WTC11 (cell line): ENCODE data around the gene POLE3. TPM values are rescaled to one million over a fixed set of nuclear protein-coding genes. Genes with fewer than 3 reads are reported as not detected.

ENCODE experiments used
- ATAC-seq: fragments of 200-7000 bp; cut with Tn5 transposase; 2 replicates; pipeline ENCODE4 v1.10.0; 2021; ENCODE audit warnings: mild to moderate bottlenecking, moderate library complexity
- CTCF ChIA-PET: fragments of 300-600 bp; sonication (Branson Sonifier 250); formaldehyde crosslinking; loops from one replicate; lab custom pipeline; 2021; ENCODE audit warnings: antibody characterized with exemption; lab: Charles Lee
- POLR2A ChIA-PET: fragments of 350-600 bp; sonication (Branson Sonifier 250); formaldehyde crosslinking; loops from one replicate; lab custom pipeline; 2021; ENCODE audit warnings: antibody characterized with exemption; lab: Charles Lee
- DNase-seq: peaks from one replicate; pipeline ENCODE4 v3.0.0; 2021; ENCODE audit warnings: low spot score
- H3K27ac Mint-ChIP-seq: 2 replicates; pipeline ENCODE4 v1.8.0; 2021; ENCODE audit warnings: mixed read lengths
- H3K27me3 Mint-ChIP-seq: 2 replicates; pipeline ENCODE4 v1.8.0; 2021; ENCODE audit warnings: low read depth, mild to moderate bottlenecking, moderate library complexity, mixed read lengths
- H3K36me3 Mint-ChIP-seq: 2 replicates; pipeline ENCODE4 v1.8.0; 2021; ENCODE audit warnings: mixed read lengths
- H3K4me1 Mint-ChIP-seq: 2 replicates; pipeline ENCODE4 v1.8.0; 2022; ENCODE audit warnings: mixed read lengths
- H3K4me3 Mint-ChIP-seq: 2 replicates; pipeline ENCODE4 v1.8.0; 2021; ENCODE audit warnings: mild to moderate bottlenecking, moderate library complexity, mixed read lengths
- H3K9me3 Mint-ChIP-seq: 2 replicates; pipeline ENCODE4 v1.8.0; 2021; ENCODE audit warnings: mixed read lengths
- GABPB1 ChIP-seq: sonication (generic); formaldehyde crosslinking; IDR thresholded peaks from 2 replicates; pipeline ENCODE4 v1.8.1; 2023; ENCODE audit warnings: mild to moderate bottlenecking, missing genetic modification reagents
- NR1H2 ChIP-seq: sonication (generic); formaldehyde crosslinking; IDR thresholded peaks from 2 replicates; pipeline ENCODE4 v1.9.0; 2021; ENCODE audit warnings: mild to moderate bottlenecking, moderate library complexity, missing genetic modification reagents
- SP1 ChIP-seq: sonication (generic); formaldehyde crosslinking; conservative IDR thresholded peaks from 2 replicates; pipeline ENCODE4 v1.8.1; 2022; ENCODE audit warnings: missing genetic modification reagents
- TP53 ChIP-seq: sonication (generic); formaldehyde crosslinking; IDR thresholded peaks from 2 replicates; pipeline ENCODE4 v1.8.1; 2023; ENCODE audit warnings: mild to moderate bottlenecking, missing genetic modification reagents
- ZNF138 ChIP-seq: sonication (generic); formaldehyde crosslinking; conservative IDR thresholded peaks from 2 replicates; pipeline ENCODE4 v1.8.1; 2022; ENCODE audit warnings: mild to moderate bottlenecking, moderate library complexity, missing genetic modification reagents
- ZNF416 ChIP-seq: fragments of 250-450 bp; sonication (Bioruptor Pico); IDR thresholded peaks from 2 replicates; pipeline ENCODE4 v1.9.0; 2021; ENCODE audit warnings: mild to moderate bottlenecking, inconsistent platforms
- total RNA-seq: library from RNA; stranded (reverse); gene quantifications from 3 replicates; pipeline ENCODE4 v1.2.3, GENCODE V29; 2021
- TF ChIP-seq, protein P1 (sequence below): fragments of 250-450 bp; sonication (Bioruptor Pico); IDR thresholded peaks from 2 replicates; pipeline ENCODE4 v1.9.0; 2021; ENCODE audit warnings: mild to moderate bottlenecking, borderline replicate concordance
- TF ChIP-seq, protein P2 (sequence below): sonication (generic); formaldehyde crosslinking; IDR thresholded peaks from 2 replicates; pipeline ENCODE4 v1.8.1; 2023; ENCODE audit warnings: mild to moderate bottlenecking, missing genetic modification reagents, moderate library complexity
- TF ChIP-seq, protein P3 (sequence below): sonication (generic); formaldehyde crosslinking; IDR thresholded peaks from 2 replicates; pipeline ENCODE4 v1.8.1; 2022; ENCODE audit warnings: low read depth, mild to moderate bottlenecking, moderate library complexity, missing genetic modification reagents, borderline replicate concordance
- TF ChIP-seq, protein P4 (sequence below): fragments of 250-450 bp; sonication (Bioruptor Pico); IDR thresholded peaks from 2 replicates; pipeline ENCODE4 v1.9.0; 2021; ENCODE audit warnings: mild to moderate bottlenecking
- TF ChIP-seq, protein P5 (sequence below): sonication (generic); formaldehyde crosslinking; IDR thresholded peaks from 2 replicates; pipeline ENCODE4 v1.8.0; 2022; ENCODE audit warnings: mild to moderate bottlenecking, missing genetic modification reagents

POLE3 gene
- total RNA-seq, 1 experiment from 2014 or later: 43.6 TPM

DNA sequence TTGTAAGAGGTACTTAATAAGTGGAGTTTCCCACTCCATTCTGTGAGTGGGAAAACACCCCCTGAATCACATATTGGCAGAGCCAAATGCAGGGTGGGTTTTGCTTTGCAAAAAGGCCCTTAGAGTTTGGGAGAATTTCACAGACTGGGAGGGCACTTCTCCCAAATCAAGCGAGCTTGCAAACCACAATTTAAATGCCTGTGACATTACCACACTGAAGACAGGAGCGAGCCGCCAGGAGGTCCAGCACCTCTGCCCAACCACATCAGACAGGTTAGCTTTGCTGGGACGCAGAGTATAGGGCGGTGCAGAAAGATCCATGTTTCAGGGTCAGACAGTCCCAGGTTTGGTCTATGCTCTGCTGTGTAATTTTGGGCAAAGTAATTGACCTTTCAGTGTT is 11.7 kb downstream of the POLE3 start (continued):
- TF ChIP-seq, protein P1, sequence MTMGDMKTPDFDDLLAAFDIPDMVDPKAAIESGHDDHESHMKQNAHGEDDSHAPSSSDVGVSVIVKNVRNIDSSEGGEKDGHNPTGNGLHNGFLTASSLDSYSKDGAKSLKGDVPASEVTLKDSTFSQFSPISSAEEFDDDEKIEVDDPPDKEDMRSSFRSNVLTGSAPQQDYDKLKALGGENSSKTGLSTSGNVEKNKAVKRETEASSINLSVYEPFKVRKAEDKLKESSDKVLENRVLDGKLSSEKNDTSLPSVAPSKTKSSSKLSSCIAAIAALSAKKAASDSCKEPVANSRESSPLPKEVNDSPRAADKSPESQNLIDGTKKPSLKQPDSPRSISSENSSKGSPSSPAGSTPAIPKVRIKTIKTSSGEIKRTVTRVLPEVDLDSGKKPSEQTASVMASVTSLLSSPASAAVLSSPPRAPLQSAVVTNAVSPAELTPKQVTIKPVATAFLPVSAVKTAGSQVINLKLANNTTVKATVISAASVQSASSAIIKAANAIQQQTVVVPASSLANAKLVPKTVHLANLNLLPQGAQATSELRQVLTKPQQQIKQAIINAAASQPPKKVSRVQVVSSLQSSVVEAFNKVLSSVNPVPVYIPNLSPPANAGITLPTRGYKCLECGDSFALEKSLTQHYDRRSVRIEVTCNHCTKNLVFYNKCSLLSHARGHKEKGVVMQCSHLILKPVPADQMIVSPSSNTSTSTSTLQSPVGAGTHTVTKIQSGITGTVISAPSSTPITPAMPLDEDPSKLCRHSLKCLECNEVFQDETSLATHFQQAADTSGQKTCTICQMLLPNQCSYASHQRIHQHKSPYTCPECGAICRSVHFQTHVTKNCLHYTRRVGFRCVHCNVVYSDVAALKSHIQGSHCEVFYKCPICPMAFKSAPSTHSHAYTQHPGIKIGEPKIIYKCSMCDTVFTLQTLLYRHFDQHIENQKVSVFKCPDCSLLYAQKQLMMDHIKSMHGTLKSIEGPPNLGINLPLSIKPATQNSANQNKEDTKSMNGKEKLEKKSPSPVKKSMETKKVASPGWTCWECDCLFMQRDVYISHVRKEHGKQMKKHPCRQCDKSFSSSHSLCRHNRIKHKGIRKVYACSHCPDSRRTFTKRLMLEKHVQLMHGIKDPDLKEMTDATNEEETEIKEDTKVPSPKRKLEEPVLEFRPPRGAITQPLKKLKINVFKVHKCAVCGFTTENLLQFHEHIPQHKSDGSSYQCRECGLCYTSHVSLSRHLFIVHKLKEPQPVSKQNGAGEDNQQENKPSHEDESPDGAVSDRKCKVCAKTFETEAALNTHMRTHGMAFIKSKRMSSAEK (CRISPR knock-in tag): no peak
- TF ChIP-seq SP1: no peak
- TF ChIP-seq ZNF138 (CRISPR knock-in tag): no peak
- TF ChIP-seq, all 79 proteins: peak for 0

DNA sequence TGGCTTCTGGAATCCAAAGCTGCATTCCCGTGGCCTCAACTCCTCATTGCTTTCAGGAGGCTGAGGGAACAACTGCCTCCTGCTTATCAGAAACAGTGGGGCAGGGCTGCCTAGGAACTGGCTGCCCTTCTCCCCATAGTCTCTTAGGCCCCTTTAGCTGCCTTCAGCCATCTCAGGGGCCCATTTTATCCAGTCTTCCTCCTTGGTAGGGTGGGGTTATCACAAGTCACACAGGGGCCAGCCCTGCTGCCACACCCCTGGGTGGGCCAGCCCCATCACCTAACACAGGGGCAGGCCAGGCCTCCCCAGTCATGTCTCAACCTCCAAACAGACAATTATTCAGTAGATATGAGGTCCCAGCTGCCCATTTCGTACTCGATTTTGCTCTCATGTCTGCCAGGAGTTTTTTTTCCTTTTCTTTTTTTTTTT is 13.3 kb downstream of the POLE3 start:
- no peaks in the 10 kb centered on the region for H3K27me3 Mint-ChIP-seq
- no peaks in the 10 kb centered on the region for H3K36me3 Mint-ChIP-seq
- no peak overlapping the region for H3K4me3 Mint-ChIP-seq
- POLR2A ChIA-PET: no interaction called here
- H3K9me3 Mint-ChIP-seq: no peaks in the 10 kb centered on the region
- no peak for ATAC-seq
- CTCF ChIA-PET: interaction anchor here (1.0 to 1.3 kb wide), 2 partner anchors 42 to 261 kb away, joined by 3 read pairs; no protein-coding TSS in a partner anchor
- peaks cover 14% of the 10 kb centered on the region for H3K4me1 Mint-ChIP-seq
- no peak for DNase-seq
- TF ChIP-seq NR1H2 (CRISPR knock-in tag) (no peak), TP53 (no peak)
- TF ChIP-seq, protein P2, sequence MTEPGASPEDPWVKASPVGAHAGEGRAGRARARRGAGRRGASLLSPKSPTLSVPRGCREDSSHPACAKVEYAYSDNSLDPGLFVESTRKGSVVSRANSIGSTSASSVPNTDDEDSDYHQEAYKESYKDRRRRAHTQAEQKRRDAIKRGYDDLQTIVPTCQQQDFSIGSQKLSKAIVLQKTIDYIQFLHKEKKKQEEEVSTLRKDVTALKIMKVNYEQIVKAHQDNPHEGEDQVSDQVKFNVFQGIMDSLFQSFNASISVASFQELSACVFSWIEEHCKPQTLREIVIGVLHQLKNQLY (CRISPR knock-in tag): no peak
- TF ChIP-seq, protein P3, sequence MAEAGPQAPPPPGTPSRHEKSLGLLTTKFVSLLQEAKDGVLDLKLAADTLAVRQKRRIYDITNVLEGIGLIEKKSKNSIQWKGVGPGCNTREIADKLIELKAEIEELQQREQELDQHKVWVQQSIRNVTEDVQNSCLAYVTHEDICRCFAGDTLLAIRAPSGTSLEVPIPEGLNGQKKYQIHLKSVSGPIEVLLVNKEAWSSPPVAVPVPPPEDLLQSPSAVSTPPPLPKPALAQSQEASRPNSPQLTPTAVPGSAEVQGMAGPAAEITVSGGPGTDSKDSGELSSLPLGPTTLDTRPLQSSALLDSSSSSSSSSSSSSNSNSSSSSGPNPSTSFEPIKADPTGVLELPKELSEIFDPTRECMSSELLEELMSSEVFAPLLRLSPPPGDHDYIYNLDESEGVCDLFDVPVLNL (CRISPR knock-in tag): no peak
- TF ChIP-seq, protein P4, sequence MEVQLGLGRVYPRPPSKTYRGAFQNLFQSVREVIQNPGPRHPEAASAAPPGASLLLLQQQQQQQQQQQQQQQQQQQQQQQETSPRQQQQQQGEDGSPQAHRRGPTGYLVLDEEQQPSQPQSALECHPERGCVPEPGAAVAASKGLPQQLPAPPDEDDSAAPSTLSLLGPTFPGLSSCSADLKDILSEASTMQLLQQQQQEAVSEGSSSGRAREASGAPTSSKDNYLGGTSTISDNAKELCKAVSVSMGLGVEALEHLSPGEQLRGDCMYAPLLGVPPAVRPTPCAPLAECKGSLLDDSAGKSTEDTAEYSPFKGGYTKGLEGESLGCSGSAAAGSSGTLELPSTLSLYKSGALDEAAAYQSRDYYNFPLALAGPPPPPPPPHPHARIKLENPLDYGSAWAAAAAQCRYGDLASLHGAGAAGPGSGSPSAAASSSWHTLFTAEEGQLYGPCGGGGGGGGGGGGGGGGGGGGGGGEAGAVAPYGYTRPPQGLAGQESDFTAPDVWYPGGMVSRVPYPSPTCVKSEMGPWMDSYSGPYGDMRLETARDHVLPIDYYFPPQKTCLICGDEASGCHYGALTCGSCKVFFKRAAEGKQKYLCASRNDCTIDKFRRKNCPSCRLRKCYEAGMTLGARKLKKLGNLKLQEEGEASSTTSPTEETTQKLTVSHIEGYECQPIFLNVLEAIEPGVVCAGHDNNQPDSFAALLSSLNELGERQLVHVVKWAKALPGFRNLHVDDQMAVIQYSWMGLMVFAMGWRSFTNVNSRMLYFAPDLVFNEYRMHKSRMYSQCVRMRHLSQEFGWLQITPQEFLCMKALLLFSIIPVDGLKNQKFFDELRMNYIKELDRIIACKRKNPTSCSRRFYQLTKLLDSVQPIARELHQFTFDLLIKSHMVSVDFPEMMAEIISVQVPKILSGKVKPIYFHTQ (CRISPR knock-in tag): no peak
- TF ChIP-seq, all 79 proteins: peak for 0
- no peak overlapping the region for H3K27ac Mint-ChIP-seq

DNA sequence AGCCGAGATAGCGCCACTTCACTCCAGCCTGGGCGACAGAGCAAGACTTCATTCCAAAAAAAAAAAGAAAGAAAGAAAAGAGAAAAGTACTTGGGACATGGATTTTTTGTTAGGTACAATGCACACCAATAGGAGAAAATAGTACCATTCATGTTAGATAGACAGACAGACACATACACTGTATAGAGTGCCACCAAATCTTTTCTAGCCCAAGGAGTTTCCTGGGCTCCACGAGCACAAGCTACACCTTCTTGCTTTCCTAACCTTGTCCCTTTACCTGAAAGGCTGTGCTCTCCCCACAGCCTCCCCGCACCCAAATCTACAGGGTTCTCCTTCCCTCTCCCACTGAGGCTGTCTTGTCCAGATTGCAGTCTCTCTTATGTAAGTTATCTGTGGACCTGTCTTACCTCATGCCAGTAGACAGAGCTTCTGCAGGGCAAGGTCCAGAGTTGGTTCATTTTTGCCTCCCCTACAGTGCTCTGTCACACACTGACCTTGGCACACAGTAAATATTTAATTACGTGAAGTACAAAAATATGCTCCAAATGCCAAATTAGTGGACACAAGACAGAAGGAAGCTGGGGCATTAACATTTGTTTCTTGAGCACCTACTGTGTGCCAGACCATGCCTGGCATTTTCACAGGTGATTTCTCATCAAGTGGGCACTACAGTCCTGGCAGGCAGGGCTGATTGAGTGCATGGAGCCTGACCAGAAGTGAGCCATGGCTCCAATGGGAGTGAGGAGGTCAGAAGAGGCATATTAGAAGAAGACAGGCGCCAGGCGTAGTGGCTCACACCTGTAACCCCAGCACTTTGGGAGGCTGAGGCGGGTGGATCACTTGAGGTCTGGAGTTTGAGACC is 15.2 kb downstream of the POLE3 start:
- Mint-ChIP-seq H3K27me3 (no peaks in the 10 kb centered on the region), H3K27ac (no peak overlapping the region), H3K4me3 (no peak overlapping the region), H3K4me1 (peaks cover 8% of the 10 kb centered on the region; the same call in 1 of the 2 replicates), H3K9me3 (no peaks in the 10 kb centered on the region), H3K36me3 (no peaks in the 10 kb centered on the region; the same call in 1 of the 2 replicates)
- POLR2A ChIA-PET: no interaction called here
- CTCF ChIA-PET: interaction anchor here (0.5 kb wide), 1 partner anchor 196 kb away, joined by 3 read pairs; no protein-coding TSS in a partner anchor
- no peak for DNase-seq
- TF ChIP-seq GABPB1 (CRISPR knock-in tag): peak; percentile 70
- TF ChIP-seq, protein P5, sequence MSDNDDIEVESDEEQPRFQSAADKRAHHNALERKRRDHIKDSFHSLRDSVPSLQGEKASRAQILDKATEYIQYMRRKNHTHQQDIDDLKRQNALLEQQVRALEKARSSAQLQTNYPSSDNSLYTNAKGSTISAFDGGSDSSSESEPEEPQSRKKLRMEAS (CRISPR knock-in tag): no peak
- no peak for TF ChIP-seq ZNF416 (CRISPR knock-in tag)
- no peak for ATAC-seq
